IMR-90 (cell line): ENCODE measurements around the gene PPIL3. TPM values are rescaled to one million over a fixed set of nuclear protein-coding genes. Genes with fewer than 3 reads are reported as not detected.

Experiments
- ATAC-seq: fragments of 200-7000 bp; cut with Tn5 transposase; 2 replicates; pipeline ENCODE4 v1.9.1; 2020; ENCODE audit warnings: low read depth, mild to moderate bottlenecking, moderate library complexity
- BruUV-seq: library from RNA; stranded (reverse); fragments of 400-500 nt; replicated peaks from 2 replicates; lab custom pipeline; 2021; lab: Mats Ljungman, UMichigan
- CTCF ChIA-PET: fragments of 300-600 bp; formaldehyde crosslinking; extraction: SDS; loops from one replicate; lab custom pipeline; 2021; ENCODE audit warnings: antibody characterized with exemption; lab: Yijun Ruan, JAX
- POLR2A ChIA-PET: fragments of 300-600 bp; sonication (Branson Sonifier 250); formaldehyde crosslinking; loops from one replicate; lab custom pipeline; 2022; ENCODE audit warnings: antibody characterized with exemption; ENCODE audit not compliant: unreplicated experiment; lab: Charles Lee
- DNase-seq: peaks from one replicate; pipeline ENCODE4 v3.0.0; 2013
- H2AFZ ChIP-seq: replicated peaks from 2 replicates; pipeline ENCODE3; 2013; ENCODE audit warnings: low read length, mild to moderate bottlenecking; ENCODE audit not compliant: poor library complexity
- H2AK5ac ChIP-seq: 2 replicates; pipeline ENCODE4 v1.6.1; 2013; ENCODE audit warnings: low read depth, low read length, inconsistent platforms
- H2AK9ac ChIP-seq: replicated peaks from 2 replicates; pipeline ENCODE3; 2013; ENCODE audit warnings: mild to moderate bottlenecking, low read depth, low read length, moderate library complexity; ENCODE audit not compliant: poor library complexity
- H2BK120ac ChIP-seq: 2 replicates; pipeline ENCODE4 v1.6.1; 2013; ENCODE audit warnings: low read depth, low read length, inconsistent platforms
- H2BK15ac ChIP-seq: 3 replicates; pipeline ENCODE4 v1.6.1; 2013; ENCODE audit warnings: low read depth, low read length, inconsistent platforms
- H2BK20ac ChIP-seq: 2 replicates; pipeline ENCODE4 v1.6.1; 2013; ENCODE audit warnings: low read depth, mild to moderate bottlenecking, inconsistent platforms, low read length, moderate library complexity
- H2BK5ac ChIP-seq: 2 replicates; pipeline ENCODE4 v1.6.1; 2013; ENCODE audit warnings: mild to moderate bottlenecking, low read depth, low read length, inconsistent platforms; ENCODE audit not compliant: poor library complexity, severe bottlenecking
- H3K14ac ChIP-seq: replicated peaks from 2 replicates; pipeline ENCODE4 v1.6.1; 2013; ENCODE audit warnings: low read depth, low read length, inconsistent platforms
- H3K18ac ChIP-seq: 2 replicates; pipeline ENCODE4 v1.6.1; 2013; ENCODE audit warnings: low read depth, low read length, control low read depth
- H3K23ac ChIP-seq: 2 replicates; pipeline ENCODE4 v1.6.1; 2013; ENCODE audit warnings: low read depth, low read length, inconsistent platforms
- H3K27ac ChIP-seq: 2 replicates; pipeline ENCODE4 v1.5.1; 2013; ENCODE audit warnings: mild to moderate bottlenecking, control low read depth, low read length; ENCODE audit not compliant: insufficient read depth
- H3K27me3 ChIP-seq: 2 replicates; pipeline ENCODE4 v1.6.1; 2013; ENCODE audit warnings: low read length; ENCODE audit not compliant: control insufficient read depth, insufficient read depth
- H3K36me3 ChIP-seq: 2 replicates; pipeline ENCODE4 v1.6.1; 2013; ENCODE audit warnings: low read length, mixed read lengths; ENCODE audit not compliant: control insufficient read depth, insufficient read depth
- H3K4ac ChIP-seq: 2 replicates; pipeline ENCODE4 v1.6.1; 2013; ENCODE audit warnings: low read depth, low read length, inconsistent platforms
- H3K4me1 ChIP-seq: 2 replicates; pipeline ENCODE4 v1.6.1; 2013; ENCODE audit warnings: low read length, mixed read lengths; ENCODE audit not compliant: control insufficient read depth, insufficient read depth
- H3K4me2 ChIP-seq: 2 replicates; pipeline ENCODE4 v1.6.1; 2013; ENCODE audit warnings: low read depth, mild to moderate bottlenecking, control low read depth, low read length, moderate library complexity
- H3K4me3 ChIP-seq: 2 replicates; pipeline ENCODE4 v1.5.1; 2013; ENCODE audit warnings: low read depth, mild to moderate bottlenecking, control low read depth, low read length, moderate library complexity; ENCODE audit not compliant: insufficient read depth
- H3K56ac ChIP-seq: 2 replicates; pipeline ENCODE4 v1.6.1; 2013; ENCODE audit warnings: low read length, inconsistent platforms; ENCODE audit not compliant: insufficient read depth; ENCODE audit errors: extremely low read depth
- H3K79me1 ChIP-seq, 2 experiments: 2 replicates each; pipeline ENCODE4 v1.6.1; 2013; ENCODE audit warnings: low read length in 2 of 2, inconsistent platforms in 1 of 2, low read depth in 1 of 2
- H3K9ac ChIP-seq: 2 replicates; pipeline ENCODE4 v1.6.1; 2013; ENCODE audit warnings: low read depth, low read length, control low read depth
- H3K9me1 ChIP-seq: 2 replicates; pipeline ENCODE4 v1.6.1; 2013; ENCODE audit warnings: low read length, inconsistent platforms; ENCODE audit not compliant: insufficient read depth
- H3K9me3 ChIP-seq: 2 replicates; pipeline ENCODE4 v1.6.1; 2013; ENCODE audit warnings: low read length; ENCODE audit not compliant: control insufficient read depth, insufficient read depth
- H4K20me1 ChIP-seq: 2 replicates; pipeline ENCODE4 v1.6.1; 2013; ENCODE audit warnings: low read length, inconsistent platforms; ENCODE audit not compliant: insufficient read depth
- H4K5ac ChIP-seq: 2 replicates; pipeline ENCODE4 v1.6.1; 2013; ENCODE audit warnings: mild to moderate bottlenecking, low read depth, low read length, control low read depth
- H4K8ac ChIP-seq, 2 experiments: 2 replicates each; pipeline ENCODE4 v1.6.1; 2013; ENCODE audit warnings: low read depth in 2 of 2, low read length in 2 of 2, control low read depth in 1 of 2, inconsistent platforms in 1 of 2
- H4K91ac ChIP-seq: 2 replicates; pipeline ENCODE4 v1.6.1; 2013; ENCODE audit warnings: low read depth, low read length, inconsistent platforms; ENCODE audit not compliant: insufficient read depth
- FOS ChIP-seq: fragments of 150-350 bp; IDR thresholded peaks from 2 replicates; pipeline ENCODE4 v1.6.1; 2016; ENCODE audit warnings: low read depth, low read length
- RFX5 ChIP-seq: IDR thresholded peaks from 2 replicates; pipeline ENCODE4 v1.8.0; 2012; ENCODE audit warnings: low read depth, mild to moderate bottlenecking, low read length, moderate library complexity
- SMC3 ChIP-seq: fragments of 150-350 bp; IDR thresholded peaks from 2 replicates; pipeline ENCODE4 v1.6.1; 2016; ENCODE audit warnings: low read depth, mild to moderate bottlenecking, antibody characterized with exemption, low read length, moderate library complexity
- USF2 ChIP-seq: fragments of 150-350 bp; IDR thresholded peaks from 2 replicates; pipeline ENCODE4 v1.6.1; 2017; ENCODE audit warnings: mild to moderate bottlenecking, antibody characterized with exemption, low read length, low read depth
- WGBS, 2 experiments: methylation state at CpG; one replicate each; pipeline versions ENCODE4 v1.1.5 to v1.1.7; 2013; ENCODE audit warnings: missing lambda C conversion rate in 2 of 2; ENCODE audit not compliant: insufficient read length in 1 of 2; ENCODE audit errors: extremely low coverage in 2 of 2; 5-methylcytosine and 5-hydroxymethylcytosine counted together
- dilution Hi-C: fragments of 300-500 bp; cut with HindIII; formaldehyde crosslinking; loops from one replicate; pipeline ENCODE4 v1.14.3; 2018; ENCODE audit warnings: low sequenced_read_pairs; ENCODE audit not compliant: unreplicated experiment
- in situ Hi-C: fragments of 300-500 bp; cut with MboI; formaldehyde crosslinking; loops from 3 replicates; pipeline ENCODE4 v1.14.3; 2019; ENCODE audit warnings: low sequenced_read_pairs, inconsistent platforms, mixed read lengths
- intact Hi-C: fragments of 100-400 bp; cut with micrococcal nuclease; formaldehyde crosslinking; loops from 2 replicates; pipeline ENCODE4 v1.10.0; 2022
- polyA plus RNA-seq, 3 experiments: library from polyadenylated mRNA; depleted of rRNA; stranded (reverse); fragments of >200 nt; gene quantifications; 2 replicates each; pipeline ENCODE4 v1.2.3, GENCODE V29; 2012; ENCODE audit warnings: low replicate concordance in 1 of 3
- total RNA-seq: library from RNA; depleted of rRNA; stranded (reverse); fragments of >200 nt; gene quantifications from 2 replicates; pipeline ENCODE4 v1.2.3, GENCODE V29; 2012

PPIL3 gene
- total and polyA plus RNA-seq, 2 of the 4 experiments (the other 2 are of a cell fraction): 35.1 to 47.9 TPM

DNA sequence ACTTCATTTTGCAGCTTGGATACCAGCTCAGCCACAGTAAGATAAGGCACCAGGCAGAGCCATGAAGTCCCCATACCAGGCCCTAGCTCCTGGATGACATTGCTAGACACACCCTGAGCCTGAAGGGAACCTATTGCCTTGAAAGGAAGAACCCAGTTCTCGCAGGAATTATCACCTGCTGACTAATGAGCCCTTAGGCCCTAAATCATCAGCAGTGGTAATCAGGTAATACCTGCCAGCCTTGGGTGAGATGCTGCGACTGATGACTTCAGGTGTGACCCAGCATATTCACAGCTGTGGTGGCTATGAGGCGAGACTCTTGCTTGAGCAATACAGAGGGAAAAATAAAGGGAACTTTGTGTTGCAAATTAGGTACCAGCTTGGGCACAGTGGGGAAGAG, 49.4 kb downstream of the PPIL3 start:
- no peak for ATAC-seq
- TF ChIP-seq RFX5 (no peak), FOS (no peak), SMC3 (no peak), USF2 (no peak)
- Histone ChIP-seq H2BK15ac (no peak overlapping the region), H2BK20ac (no peak overlapping the region), H3K36me3 (no peaks in the 10 kb centered on the region), H3K9ac (no peak overlapping the region), H3K9me1 (peaks cover 3% of the 10 kb centered on the region; the same call in 1 of the 2 replicates), H3K14ac (no peak overlapping the region), H2BK5ac (no peak overlapping the region), H3K4ac (no peak overlapping the region), H3K4me2 (no peak overlapping the region), H3K4me1 (no peaks in the 10 kb centered on the region), H4K91ac (no peak overlapping the region), H2AK9ac (no peak overlapping the region), H3K27ac (no peak overlapping the region), H3K18ac (no peak overlapping the region), H2AK5ac (no peak overlapping the region), H4K5ac (no peak overlapping the region), H3K9me3 (peaks cover 5% of the 10 kb centered on the region), H3K27me3 (no peaks in the 10 kb centered on the region; the same call in none of the 2 replicates), H4K20me1 (no peaks in the 10 kb centered on the region), H4K8ac (no peak overlapping the region), H3K4me3 (no peak overlapping the region), H3K23ac (no peak overlapping the region), H3K56ac (no peak overlapping the region), H2AFZ (no peak overlapping the region), H3K79me1 (no peaks in the 10 kb centered on the region), H2BK120ac (no peak overlapping the region)
- intact Hi-C loops (no loop called here), dilution Hi-C loops (no loop called here), in situ Hi-C loops (no loop called here)
- no TSS peak for BruUV-seq
- POLR2A ChIA-PET: no interaction called here
- WGBS, 2 experiments: 60% methylated on average over 2 of the region's 3 CpGs; no CpG with 5 or more reads in 1 of the 2 experiments
- CTCF ChIA-PET: interaction anchor here (0.5 kb wide), 1 partner anchor 13 kb away, joined by 3 read pairs; no protein-coding TSS in a partner anchor
- no peak for DNase-seq
